H1 (cell line): ENCODE results near the gene GNRHR. TPM values are rescaled to one million over a fixed set of nuclear protein-coding genes. Genes with fewer than 3 reads are reported as not detected.

Experiments
- CTCF ChIA-PET: fragments of 300-600 bp; sonication (Branson Sonifier 250); formaldehyde crosslinking; loops from one replicate; lab custom pipeline; 2021; ENCODE audit not compliant: partially characterized antibody; lab: Charles Lee
- POLR2A ChIA-PET: fragments of 300-600 bp; sonication (Branson Sonifier 250); formaldehyde crosslinking; loops from one replicate; lab custom pipeline; 2021; ENCODE audit warnings: inconsistent platforms; ENCODE audit not compliant: partially characterized antibody; lab: Charles Lee
- DNase-seq, 2 experiments: peaks; one replicate each; pipeline versions ENCODE4 v3.0.0 to v3.0.0-alpha.2; 2010 to 2022; ENCODE audit warnings: low spot score in 2 of 2, low read depth in 1 of 2, mixed read lengths in 1 of 2
- FAIRE-seq: peaks from 2 replicates; lab custom pipeline; 2011; peaks lifted over from hg19 to GRCh38; lab: Jason Lieb, UNC
- H2AFZ ChIP-seq: 2 replicates; pipeline ENCODE4 v1.8.1; 2012; ENCODE audit warnings: low read length, inconsistent platforms
- H2AK5ac ChIP-seq: 2 replicates; pipeline ENCODE4 v1.6.1; 2013; ENCODE audit warnings: low read depth, low read length
- H2BK120ac ChIP-seq: replicated peaks from 2 replicates; pipeline ENCODE3; 2013; ENCODE audit warnings: low read depth, low read length, inconsistent platforms
- H2BK12ac ChIP-seq: 2 replicates; pipeline ENCODE4 v1.6.1; 2013; ENCODE audit warnings: low read depth, low read length
- H2BK15ac ChIP-seq: 2 replicates; pipeline ENCODE4 v1.6.1; 2013; ENCODE audit warnings: low read length
- H2BK20ac ChIP-seq: 2 replicates; pipeline ENCODE4 v1.6.1; 2013; ENCODE audit warnings: low read length
- H2BK5ac ChIP-seq: 2 replicates; pipeline ENCODE4 v1.6.1; 2013; ENCODE audit warnings: low read depth, low read length
- H3K14ac ChIP-seq: 2 replicates; pipeline ENCODE4 v1.6.1; 2013; ENCODE audit warnings: inconsistent platforms; ENCODE audit not compliant: insufficient read length
- H3K18ac ChIP-seq: 2 replicates; pipeline ENCODE4 v1.6.1; 2013; ENCODE audit warnings: low read length; ENCODE audit errors: extremely low read depth
- H3K23ac ChIP-seq: 2 replicates; pipeline ENCODE4 v1.6.1; 2013; ENCODE audit warnings: inconsistent platforms; ENCODE audit not compliant: insufficient read length
- H3K23me2 ChIP-seq: 2 replicates; pipeline ENCODE4 v1.6.1; 2013; ENCODE audit warnings: low read depth, low read length
- H3K27ac ChIP-seq: 2 replicates; pipeline ENCODE4 v1.6.1; 2011; ENCODE audit warnings: low read depth, low read length, inconsistent platforms
- H3K27me3 ChIP-seq, 4 experiments: replicated peaks in 1 of 4; 1 replicate in 1 of 4; 2 replicates in 3 of 4; pipeline versions ENCODE4 v1.6.1 to v1.8.1; 2011 to 2013; ENCODE audit warnings: low read length in 3 of 4, mild to moderate bottlenecking in 3 of 4, inconsistent platforms in 2 of 4, mixed read lengths in 2 of 4, moderate library complexity in 1 of 4; ENCODE audit not compliant: control insufficient read depth in 3 of 4, insufficient read depth in 3 of 4; ENCODE audit errors: extremely low read depth in 1 of 4
- H3K36me3 ChIP-seq, 4 experiments: 2 replicates each; pipeline versions ENCODE4 v1.6.1 to v1.8.1; 2011 to 2013; ENCODE audit warnings: mild to moderate bottlenecking in 4 of 4, low read length in 3 of 4, moderate library complexity in 2 of 4, control low read depth in 1 of 4, inconsistent platforms in 1 of 4; ENCODE audit not compliant: insufficient read depth in 4 of 4, control insufficient read depth in 2 of 4
- H3K4ac ChIP-seq: replicated peaks from 2 replicates; pipeline ENCODE3; 2013; ENCODE audit warnings: low read length, low read depth, mixed read lengths, inconsistent platforms; ENCODE audit not compliant: insufficient read length
- H3K4me1 ChIP-seq, 4 experiments: replicated peaks in 1 of 4; 1 replicate in 1 of 4; 2 replicates in 3 of 4; pipeline versions ENCODE4 v1.6.1 to v1.8.1; 2011 to 2013; ENCODE audit warnings: low read length in 3 of 4, inconsistent platforms in 2 of 4, mixed read lengths in 1 of 4; ENCODE audit not compliant: insufficient read depth in 4 of 4, control insufficient read depth in 3 of 4
- H3K4me2 ChIP-seq, 2 experiments: 2 replicates each; pipeline versions ENCODE4 v1.6.1 to v1.8.1; 2011 to 2013; ENCODE audit warnings: low read depth in 2 of 2, low read length in 2 of 2, control low read depth in 1 of 2, inconsistent platforms in 1 of 2, mild to moderate bottlenecking in 1 of 2; ENCODE audit not compliant: insufficient read depth in 1 of 2
- H3K4me3 ChIP-seq, 4 experiments: fragments of 200-600, 300-600 bp in 1 of 4; sonication (generic), shearing (Covaris generic), sonication (Bioruptor Twin) in 1 of 4; 2 replicates each; pipeline versions ENCODE4 v1.5.1 to v1.8.1; 2011 to 2016; ENCODE audit warnings: low read length in 4 of 4, low read depth in 3 of 4, control low read depth in 2 of 4, inconsistent platforms in 2 of 4, mild to moderate bottlenecking in 2 of 4, mixed read lengths in 1 of 4, moderate library complexity in 1 of 4; ENCODE audit not compliant: insufficient read depth in 2 of 4; ENCODE audit errors: extremely low read depth in 1 of 4
- H3K56ac ChIP-seq: replicated peaks from 2 replicates; pipeline ENCODE3; 2013; ENCODE audit warnings: low read depth, mild to moderate bottlenecking, mixed read lengths, low read length, inconsistent platforms; ENCODE audit not compliant: insufficient read length
- H3K79me1 ChIP-seq: 2 replicates; pipeline ENCODE4 v1.6.1; 2013; ENCODE audit warnings: low read depth, low read length, control low read depth
- H3K79me2 ChIP-seq, 2 experiments: 2 replicates each; pipeline versions ENCODE4 v1.6.1 to v1.8.1; 2012 to 2013; ENCODE audit warnings: low read length in 2 of 2, mild to moderate bottlenecking in 2 of 2, inconsistent platforms in 1 of 2; ENCODE audit not compliant: insufficient read depth in 2 of 2, control insufficient read depth in 1 of 2
- H3K9ac ChIP-seq, 4 experiments: replicated peaks in 1 of 4; 1 replicate in 1 of 4; 2 replicates in 3 of 4; pipeline versions ENCODE4 v1.6.1 to v1.8.1; 2011 to 2013; ENCODE audit warnings: low read depth in 3 of 4, low read length in 3 of 4, control low read depth in 2 of 4, mild to moderate bottlenecking in 2 of 4, moderate library complexity in 2 of 4, inconsistent platforms in 1 of 4; ENCODE audit errors: extremely low read depth in 1 of 4
- H3K9me3 ChIP-seq, 2 experiments: 2 replicates each; pipeline versions ENCODE4 v1.6.1 to v1.8.1; 2012 to 2013; ENCODE audit warnings: mild to moderate bottlenecking in 2 of 2, moderate library complexity in 2 of 2, control low read depth in 1 of 2, inconsistent platforms in 1 of 2, low read depth in 1 of 2, low read length in 1 of 2, mixed read lengths in 1 of 2; ENCODE audit not compliant: insufficient read depth in 2 of 2
- H4K20me1 ChIP-seq, 2 experiments: replicated peaks in 1 of 2; 2 replicates each; pipeline versions ENCODE3 to v1.8.1; 2011 to 2013; ENCODE audit warnings: inconsistent platforms in 2 of 2, low read length in 2 of 2, mild to moderate bottlenecking in 1 of 2; ENCODE audit not compliant: insufficient read depth in 2 of 2, control insufficient read depth in 1 of 2
- H4K5ac ChIP-seq: 2 replicates; pipeline ENCODE4 v1.6.1; 2013; ENCODE audit warnings: low read length, low read depth, mixed read lengths, inconsistent platforms; ENCODE audit not compliant: insufficient read length
- H4K8ac ChIP-seq: 2 replicates; pipeline ENCODE4 v1.8.0; 2013; ENCODE audit warnings: mild to moderate bottlenecking, moderate library complexity, low read length, inconsistent platforms; ENCODE audit not compliant: insufficient read depth; ENCODE audit errors: extremely low read depth
- H4K91ac ChIP-seq: replicated peaks from 2 replicates; pipeline ENCODE3; 2013; ENCODE audit warnings: low read length, mixed read lengths, inconsistent platforms; ENCODE audit not compliant: insufficient read length
- E2F6 ChIP-seq: IDR thresholded peaks from 2 replicates; pipeline ENCODE4 v1.6.1; 2012; ENCODE audit warnings: inconsistent platforms
- JUND ChIP-seq: IDR thresholded peaks from 2 replicates; pipeline ENCODE4 v1.6.1; 2011; ENCODE audit warnings: mild to moderate bottlenecking, improper control_type of control experiment, low read length
- MAFK ChIP-seq: IDR thresholded peaks from 2 replicates; pipeline ENCODE4 v1.6.1; 2012; ENCODE audit warnings: low read depth, mild to moderate bottlenecking, improper control_type of control experiment, low read length
- NANOG ChIP-seq: IDR thresholded peaks from 2 replicates; pipeline ENCODE4 v1.6.1; 2011; ENCODE audit warnings: low read length, low read depth, mild to moderate bottlenecking, inconsistent platforms; ENCODE audit not compliant: insufficient read depth, poor library complexity, severe bottlenecking
- RAD21 ChIP-seq, 2 experiments: IDR thresholded peaks in 1 of 2; conservative IDR thresholded peaks in 1 of 2; 2 replicates each; pipeline ENCODE4 v1.6.1; 2011; ENCODE audit warnings: low read depth in 2 of 2, low read length in 2 of 2, improper control_type of control experiment in 1 of 2, inconsistent platforms in 1 of 2, mild to moderate bottlenecking in 1 of 2, moderate library complexity in 1 of 2
- RXRA ChIP-seq: IDR thresholded peaks from 2 replicates; pipeline ENCODE4 v1.6.1; 2011; ENCODE audit warnings: low read depth, mild to moderate bottlenecking, low read length, moderate library complexity; ENCODE audit not compliant: insufficient read depth
- SAP30 ChIP-seq: fragments of 300-600 bp; sonication (generic); IDR thresholded peaks from 2 replicates; pipeline ENCODE4 v1.7.1; 2012; ENCODE audit warnings: low read length, moderate library complexity, mild to moderate bottlenecking, inconsistent platforms; ENCODE audit not compliant: insufficient read depth, insufficient replicate concordance
- YY1 ChIP-seq: IDR thresholded peaks from 2 replicates; pipeline ENCODE4 v1.6.1; 2011; ENCODE audit warnings: low read depth, mild to moderate bottlenecking, low read length
- WGBS, 2 experiments: shearing (Covaris generic) in 1 of 2; methylation state at CpG; one replicate each; pipeline versions ENCODE4 v1.1.6 to v1.1.7; 2013 to 2015; ENCODE audit warnings: low lambda C conversion rate in 2 of 2, mixed read lengths in 2 of 2, inconsistent platforms in 1 of 2, low coverage in 1 of 2, missing lambda C conversion rate in 1 of 2; ENCODE audit not compliant: insufficient replicate concordance in 2 of 2, insufficient coverage in 1 of 2, insufficient read length in 1 of 2; ENCODE audit errors: extremely low coverage in 1 of 2, missing lambda C conversion rate in 1 of 2; 5-methylcytosine and 5-hydroxymethylcytosine counted together
- polyA plus RNA-seq, 7 experiments: library from polyadenylated mRNA; depleted of rRNA in 3 of 7; stranded (reverse) in 5 of 7; unstranded in 2 of 7; fragments of >200 nt in 5 of 7; fragments of 200-250 nt in 2 of 7; gene quantifications; 1 replicate in 5 of 7; 2 replicates in 1 of 7; 4 replicates in 1 of 7; pipeline versions ENCODE4 v1.2.1 to v1.2.3, GENCODE V29; 2011 to 2013; ENCODE audit warnings: missing spikeins in 2 of 7, mixed read lengths in 2 of 7
- total RNA-seq: library from RNA; stranded (reverse); fragmentation: NEBNext Ultra II Directional; extraction: Animal tissue kit (Norgen Biotek cat#: 25700); gene quantifications from 2 replicates; pipeline ENCODE4 v1.2.1, GENCODE V29; 2021

The GNRHR gene
- total and polyA plus RNA-seq, 2 of the 8 experiments (the other 6 are each of a cell fraction or from before 2014, with no cell fraction given), result not detected

DNA sequence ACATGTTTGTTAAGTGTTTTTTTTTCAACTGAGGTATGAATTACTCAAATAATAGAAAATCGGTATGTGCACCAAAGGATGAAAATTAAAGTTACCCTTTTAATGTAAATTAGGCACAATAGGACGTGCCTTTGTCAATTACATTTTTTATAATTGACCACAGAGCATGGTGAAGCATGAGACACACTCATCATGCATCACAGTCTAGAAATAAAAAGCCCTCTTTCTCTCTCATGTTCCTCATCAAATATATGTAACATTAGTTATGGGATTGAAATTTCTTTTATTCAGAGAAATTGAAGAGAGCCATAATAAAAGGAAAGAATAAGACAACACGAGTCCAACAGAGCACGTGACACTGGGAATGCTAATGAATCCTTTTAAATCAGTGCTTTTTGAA, 3.5 kb downstream of the GNRHR start:
- TF ChIP-seq RXRA (no peak), SAP30 (no peak), NANOG (no peak), MAFK (no peak), E2F6 (no peak), JUND (no peak), RAD21 (IDR thresholded peaks at IDR 0.05 in 1 of 2, conservative IDR thresholded peaks at IDR 0.05 in 1 of 2; ENCODE audit: low read depth in 2 of 2, low read length in 2 of 2) (no peak), YY1 (no peak)
- H4K5ac ChIP-seq, result no peak overlapping the region
- DNase-seq (no peak), FAIRE-seq (no peak)
- no peak overlapping the region for H2BK20ac ChIP-seq
- H3K36me3 ChIP-seq, result no peaks in the 10 kb centered on the region
- no peak overlapping the region for H3K9ac ChIP-seq
- no peaks in the 10 kb centered on the region for H3K79me2 ChIP-seq
- no peaks in the 10 kb centered on the region for H4K20me1 ChIP-seq
- H3K14ac ChIP-seq, result no peak overlapping the region
- no peak overlapping the region for H3K23ac ChIP-seq
- H3K4me3 ChIP-seq, result no peak overlapping the region
- H3K4me1 ChIP-seq, result no peaks in the 10 kb centered on the region
- H2AK5ac ChIP-seq, result no peak overlapping the region
- no peak overlapping the region for H2BK12ac ChIP-seq
- H3K23me2 ChIP-seq, result no peaks in the 10 kb centered on the region
- H4K91ac ChIP-seq, result no peak overlapping the region
- no peaks in the 10 kb centered on the region for H3K27me3 ChIP-seq
- H3K9me3 ChIP-seq, result no peaks in the 10 kb centered on the region
- no peak overlapping the region for H2BK120ac ChIP-seq
- H3K27ac ChIP-seq, result no peak overlapping the region
- H2AFZ ChIP-seq, result no peak overlapping the region
- ChIA-PET POLR2A (no interaction called here), CTCF (interaction anchor here (6.7 kb wide), 1 partner anchor 25 kb away, joined by 49 read pairs; no protein-coding TSS in a partner anchor)
- no peak overlapping the region for H2BK5ac ChIP-seq
- H3K79me1 ChIP-seq, result no peaks in the 10 kb centered on the region
- H3K4ac ChIP-seq, result no peak overlapping the region
- H3K56ac ChIP-seq, result no peak overlapping the region
- H4K8ac ChIP-seq, result no peak overlapping the region
- WGBS, 2 experiments, result 68% methylated on average over 4 of the region's 4 CpGs; no CpG with 5 or more reads in 1 of the 2 experiments
- no peak overlapping the region for H3K18ac ChIP-seq
- H2BK15ac ChIP-seq, result no peak overlapping the region
- H3K4me2 ChIP-seq, result no peak overlapping the region
